SK-MEL-5 (cell line): Measurements from ENCODE around the gene SLC25A21. TPM values are rescaled to one million over a fixed set of nuclear protein-coding genes. Genes with fewer than 3 reads are reported as not detected.
"Not testable (repeated sequence)": the region's sequence is repeated elsewhere in the genome, so short reads cannot be mapped to it uniquely, and the experiment has no call there.

ENCODE experiments used
- DNase-seq: peaks from one replicate; pipeline ENCODE4 v3.0.0-alpha.2; 2016; ENCODE audit warnings: low read depth, low spot score
- in situ Hi-C: cut with HindIII; loops from 2 replicates; pipeline ENCODE4 v1.10.0; 2016; ENCODE audit warnings: low sequenced_read_pairs, high pct_unique_total_duplicates, low pct_unique_long_range_greater_than_20kb
- total RNA-seq: library from RNA; depleted of rRNA; stranded (reverse); fragments of >200 nt; shearing (Covaris generic); gene quantifications from 2 replicates; pipeline ENCODE4 v1.2.3, GENCODE V29; 2014

The SLC25A21 gene
- total RNA-seq, 1 experiment from 2014 or later, result 1.8 TPM

DNA sequence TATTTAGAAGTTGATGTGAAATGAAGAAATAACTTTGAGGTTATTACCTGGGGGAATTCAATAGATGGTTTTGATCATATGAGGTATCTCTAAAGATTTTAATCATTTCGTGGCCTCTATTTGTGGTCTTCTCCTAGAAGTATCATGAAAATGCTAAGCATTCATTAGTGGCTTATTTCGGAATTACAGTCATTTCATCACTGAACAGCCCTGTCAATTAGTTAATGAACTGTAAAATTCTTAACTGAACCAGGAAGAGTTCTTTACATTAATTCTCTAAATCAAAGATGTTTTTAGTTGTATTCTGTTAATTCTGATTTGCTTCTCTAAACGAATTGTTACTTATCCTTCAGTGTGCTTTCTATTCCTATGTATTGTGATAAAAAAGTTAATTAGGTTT is 261.8 kb downstream of the SLC25A21 start:
- in situ Hi-C loops, result no loop called here
- DNase-seq, result no peak

- in situ Hi-C loops, result no loop called here
- no peak for DNase-seq
Measured at GRCh38 chr14:36905272-36905888, 267.0 kb downstream of the SLC25A21 start.

DNA sequence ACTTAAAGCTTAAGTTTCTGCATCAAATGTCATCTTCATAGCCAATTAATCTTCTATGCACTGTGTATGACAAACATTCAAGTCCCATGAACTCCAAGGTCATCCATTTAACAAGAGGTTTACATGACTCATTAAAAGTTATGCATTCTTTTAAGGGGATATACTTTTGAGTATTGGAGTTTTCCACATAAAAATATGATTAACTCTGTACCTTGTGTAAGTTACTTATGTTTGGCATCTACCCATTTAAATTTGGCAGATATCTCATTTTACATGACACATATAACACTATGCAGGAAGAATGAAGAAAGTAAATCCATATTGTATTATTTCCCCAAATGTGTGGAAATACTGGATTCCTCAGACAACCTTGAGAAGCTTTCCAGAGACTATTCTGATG is 270.5 kb downstream of the SLC25A21 start:
- in situ Hi-C loops, result no loop called here
- DNase-seq, result no peak

- in situ Hi-C loops, result no loop called here
- DNase-seq, result no peak
Measured at GRCh38 chr14:36900846-36901245, 271.6 kb downstream of the SLC25A21 start.

- in situ Hi-C loops, DNase-seq: not testable (repeated sequence)
Measured at GRCh38 chr14:36896300-36896699, 276.1 kb downstream of the SLC25A21 start.

DNA sequence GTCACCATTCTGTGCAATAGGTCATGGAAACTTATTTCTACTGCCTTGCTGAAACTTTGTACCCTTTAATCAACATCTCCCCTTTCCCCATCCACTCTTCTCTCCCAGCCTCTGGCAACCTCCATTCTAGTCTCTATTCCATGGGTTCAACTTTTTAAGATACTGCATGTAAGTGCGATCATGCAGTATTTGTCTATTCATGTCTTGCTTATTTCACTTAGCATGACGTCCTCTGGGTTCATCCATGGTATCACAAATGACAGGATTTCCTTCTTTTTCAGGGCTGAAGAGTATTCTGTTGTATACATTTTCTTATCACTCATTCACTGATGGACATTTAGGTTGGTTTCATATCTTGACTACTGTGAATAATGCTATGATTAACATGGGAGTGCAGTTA is 288.4 kb downstream of the SLC25A21 start:
- no peak for DNase-seq
- in situ Hi-C loops, result no loop called here

- in situ Hi-C loops, result no loop called here
Measured at GRCh38 chr14:36880276-36880675, 292.1 kb downstream of the SLC25A21 start.

GRCh38 chr14:36879558-36879957 is 292.8 kb downstream of the SLC25A21 start:
- no peak for DNase-seq
- in situ Hi-C loops, result no loop called here

More at GRCh38 chr14:36880276-36880675, 292.1 kb downstream of the SLC25A21 start:
- no peak for DNase-seq

GRCh38 chr14:36874396-36875138 is 297.8 kb downstream of the SLC25A21 start:
- in situ Hi-C loops, result no loop called here
- no peak for DNase-seq

DNA sequence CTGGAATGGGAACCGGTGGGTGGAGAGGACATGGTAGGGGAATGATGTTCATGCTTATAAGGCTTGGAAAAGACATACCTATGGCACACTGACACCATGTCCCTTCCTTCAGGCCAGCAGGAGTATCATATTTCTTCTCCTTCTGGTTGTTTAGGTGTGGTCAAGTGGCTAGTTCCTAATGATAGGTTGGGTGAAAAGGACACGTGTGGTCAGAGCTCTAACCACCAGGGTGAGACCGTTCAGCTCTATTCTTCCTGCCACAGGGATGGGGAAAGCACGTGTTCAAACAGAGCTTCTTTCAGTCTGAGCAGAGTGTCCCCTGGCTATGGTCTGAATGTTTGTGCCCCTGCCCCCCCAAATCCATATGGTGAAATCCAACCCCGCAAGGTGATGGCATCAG is 301.6 kb downstream of the SLC25A21 start:
- no peak for DNase-seq
- in situ Hi-C loops, result no loop called here

DNA sequence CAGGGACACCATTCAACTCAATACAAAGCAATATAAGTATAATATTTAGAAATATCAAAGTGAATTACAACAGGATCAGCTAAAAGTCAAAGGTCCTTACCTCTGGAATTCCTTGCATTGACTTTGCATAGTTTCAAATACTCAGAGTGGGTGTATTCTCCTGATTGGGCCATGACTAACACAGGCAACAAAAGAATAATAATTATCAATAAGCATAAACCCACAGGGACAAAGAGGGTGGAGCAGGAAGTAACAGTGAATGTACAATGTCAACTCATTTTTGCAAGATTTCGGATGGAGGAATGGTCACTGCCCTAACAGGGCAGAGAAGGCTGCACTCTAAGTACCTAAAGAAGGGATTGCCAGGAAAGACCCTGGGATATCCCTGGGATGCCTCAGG is 303.3 kb downstream of the SLC25A21 start:
- in situ Hi-C loops, result no loop called here
- DNase-seq, result no peak

DNA sequence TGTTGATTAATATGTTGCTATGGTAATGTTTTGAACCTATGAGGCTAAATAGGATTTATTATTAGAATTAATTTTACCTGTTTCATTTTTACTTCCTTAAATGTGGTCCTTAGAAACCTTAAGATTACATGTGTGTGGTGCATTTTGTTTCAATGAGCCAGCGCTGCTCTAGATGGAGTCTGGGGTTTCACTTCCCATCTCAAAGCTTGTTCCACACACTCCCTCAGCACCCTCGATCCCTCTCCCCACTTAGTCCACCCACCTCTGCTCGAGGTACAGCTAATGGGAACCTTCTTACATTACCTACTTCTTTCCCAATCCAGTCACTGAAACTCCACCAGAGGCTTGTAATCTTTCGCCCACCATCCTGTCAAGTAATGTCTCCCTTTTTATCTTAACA is 305.5 kb downstream of the SLC25A21 start:
- no peak for DNase-seq
- in situ Hi-C loops, result no loop called here

GRCh38 chr14:36863271-36863670 is 309.1 kb downstream of the SLC25A21 start:
- DNase-seq, result no peak
- in situ Hi-C loops, result no loop called here

- DNase-seq, in situ Hi-C loops: not testable (repeated sequence)
Measured at GRCh38 chr14:36862237-36862636, 310.2 kb downstream of the SLC25A21 start.

DNA sequence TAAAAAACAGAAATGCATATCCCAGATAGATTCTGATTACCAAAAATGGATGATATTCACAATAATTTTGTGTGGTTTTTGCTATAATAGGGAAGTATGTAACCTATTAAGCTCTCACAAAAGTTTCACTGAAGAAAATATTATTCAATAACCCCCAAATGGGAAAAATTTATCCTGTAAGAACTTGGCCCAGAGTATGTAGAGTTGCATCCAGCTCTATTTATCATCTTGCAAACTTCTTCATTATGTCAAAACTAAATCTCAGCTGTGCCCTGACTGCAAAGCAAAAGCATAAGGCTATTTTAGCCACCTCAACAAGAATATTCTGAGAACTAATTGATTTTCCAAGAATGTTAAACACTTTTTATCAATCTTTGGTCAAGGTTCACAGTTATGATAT is 311.6 kb downstream of the SLC25A21 start:
- in situ Hi-C loops, result no loop called here
- no peak for DNase-seq

DNA sequence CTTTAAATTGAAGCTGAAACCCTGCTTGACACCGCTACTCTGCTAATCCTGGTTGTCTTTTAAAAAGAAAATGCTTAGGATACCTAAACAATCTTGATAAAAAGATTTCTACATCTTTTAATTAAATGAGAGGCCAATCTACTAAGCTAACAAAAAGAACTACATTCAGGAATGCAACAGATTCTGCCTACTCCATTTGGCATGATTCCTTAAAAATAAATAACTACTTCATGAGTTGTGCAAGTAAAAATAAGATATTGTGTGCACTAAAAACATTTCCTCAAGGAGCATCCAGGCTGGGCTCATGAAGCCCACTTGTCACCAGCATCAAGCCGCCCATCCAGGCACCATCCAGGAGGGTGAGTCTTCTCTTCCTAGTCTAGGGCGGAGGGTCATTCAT is 313.3 kb downstream of the SLC25A21 start:
- DNase-seq, result no peak
- in situ Hi-C loops, result no loop called here

GRCh38 chr14:36857842-36858445 is 314.5 kb downstream of the SLC25A21 start:
- no peak for DNase-seq
- in situ Hi-C loops, result no loop called here

- no peak for DNase-seq
- in situ Hi-C loops, result no loop called here
Measured at GRCh38 chr14:36857136-36857535, 315.3 kb downstream of the SLC25A21 start.
